HepG2 (cell line): Measurements from ENCODE around the gene CUL1. TPM values are rescaled to one million over a fixed set of nuclear protein-coding genes. Genes with fewer than 3 reads are reported as not detected.

ENCODE experiments used
- ATAC-seq: fragments of 200-7000 bp; cut with Tn5 transposase; 3 replicates; pipeline ENCODE4 v1.9.1; 2020; ENCODE audit warnings: mild to moderate bottlenecking, moderate library complexity
- BruUV-seq: library from RNA; stranded (reverse); fragments of 400-500 nt; replicated peaks from 2 replicates; lab custom pipeline; 2021; lab: Mats Ljungman, UMichigan
- CTCF ChIA-PET: fragments of 300-600 bp; formaldehyde crosslinking; extraction: SDS; loops from one replicate; lab custom pipeline; 2021; ENCODE audit warnings: low total read pairs, inconsistent platforms, low intra/inter-chr PET ratio; lab: Yijun Ruan, JAX
- POLR2A ChIA-PET: fragments of 350-600 bp; sonication (Branson Sonifier 250); formaldehyde crosslinking; loops from one replicate; lab custom pipeline; 2020; ENCODE audit warnings: antibody characterized with exemption, inconsistent platforms; lab: Yijun Ruan, JAX
- DNase-seq: peaks from one replicate; pipeline ENCODE4 v3.0.0-alpha.2; 2015; ENCODE audit warnings: low spot score
- FAIRE-seq: peaks from 3 replicates; lab custom pipeline; 2011; peaks lifted over from hg19 to GRCh38; lab: Jason Lieb, UNC
- H2AFZ ChIP-seq: one replicate; pipeline ENCODE4 v1.6.1; 2011; ENCODE audit warnings: low read length, inconsistent platforms
- H3K27ac ChIP-seq: fragments of 300-600 bp; 3 replicates; pipeline ENCODE4 v1.8.0; 2011; ENCODE audit warnings: mixed run types, mild to moderate bottlenecking, mixed read lengths, low read length, inconsistent platforms; ENCODE audit not compliant: insufficient read depth; ENCODE audit errors: extremely low read length
- H3K27me3 ChIP-seq, 2 experiments: fragments of 200-600 bp in 1 of 2; 2 replicates in 1 of 2; 3 replicates in 1 of 2; pipeline versions ENCODE4 v1.6.0 to v1.8.0; 2011; ENCODE audit warnings: low read length in 2 of 2, mild to moderate bottlenecking in 2 of 2, moderate library complexity in 2 of 2, inconsistent platforms in 1 of 2; ENCODE audit not compliant: insufficient read depth in 2 of 2, control insufficient read depth in 1 of 2
- H3K36me3 ChIP-seq, 2 experiments: fragments of 200-600 bp in 1 of 2; replicated peaks in 1 of 2; 2 replicates in 1 of 2; 3 replicates in 1 of 2; pipeline versions ENCODE4 v1.5.1 to v1.8.0; 2011; ENCODE audit warnings: low read length in 2 of 2, inconsistent platforms in 1 of 2; ENCODE audit not compliant: insufficient read depth in 2 of 2, control insufficient read depth in 1 of 2
- H3K4me1 ChIP-seq: 2 replicates; pipeline ENCODE4 v1.5.1; 2012; ENCODE audit warnings: low read length, inconsistent platforms; ENCODE audit not compliant: insufficient read depth
- H3K4me2 ChIP-seq: 2 replicates; pipeline ENCODE4 v1.6.0; 2011; ENCODE audit warnings: low read depth, low read length, inconsistent platforms
- H3K4me3 ChIP-seq, 3 experiments: fragments of 200-600 bp in 1 of 3; sonication (generic), shearing (Covaris generic) in 1 of 3; replicated peaks in 1 of 3; 2 replicates each; pipeline ENCODE4 v1.5.1; 2011 to 2016; ENCODE audit warnings: low read length in 3 of 3, inconsistent platforms in 2 of 3, low read depth in 2 of 3, mild to moderate bottlenecking in 2 of 3, control low read depth in 1 of 3, mixed read lengths in 1 of 3; ENCODE audit not compliant: insufficient read depth in 1 of 3
- H3K79me2 ChIP-seq: one replicate; pipeline ENCODE4 v1.6.1; 2011; ENCODE audit warnings: low read length, inconsistent platforms; ENCODE audit not compliant: insufficient read depth
- H3K9ac ChIP-seq: 2 replicates; pipeline ENCODE4 v1.6.0; 2011; ENCODE audit warnings: mild to moderate bottlenecking, low read depth, low read length, inconsistent platforms; ENCODE audit not compliant: insufficient read depth
- H3K9me3 ChIP-seq: 2 replicates; pipeline ENCODE4 v1.5.1; 2012; ENCODE audit warnings: mild to moderate bottlenecking, low read length
- H4K20me1 ChIP-seq: 2 replicates; pipeline ENCODE4 v1.6.0; 2011; ENCODE audit warnings: inconsistent platforms, mild to moderate bottlenecking, low read length, moderate library complexity; ENCODE audit not compliant: insufficient read depth
- AGO2 ChIP-seq: fragments of 200-400 bp; formaldehyde crosslinking; optimal IDR thresholded peaks from 2 replicates; pipeline ENCODE3; 2017; ENCODE audit warnings: mild to moderate bottlenecking, low read depth, low read length, moderate library complexity
- ELF1 ChIP-seq: sonication (generic); formaldehyde crosslinking; IDR thresholded peaks from 2 replicates; pipeline ENCODE4 v1.4.0; 2020; ENCODE audit warnings: missing genetic modification reagents
- RBM22 ChIP-seq: fragments of 200-400 bp; formaldehyde crosslinking; optimal IDR thresholded peaks from 2 replicates; pipeline ENCODE3; 2017; ENCODE audit warnings: mild to moderate bottlenecking, low read length, moderate library complexity
- SIN3A ChIP-seq: IDR thresholded peaks from 2 replicates; pipeline ENCODE4 v1.6.1; 2011; ENCODE audit warnings: low read depth, mild to moderate bottlenecking, control low read depth, low read length, borderline replicate concordance
- ZBTB33 ChIP-seq: sonication (generic); formaldehyde crosslinking; IDR thresholded peaks from 2 replicates; pipeline ENCODE4 v1.4.0; 2020; ENCODE audit warnings: missing genetic modification reagents
- ZNF143 ChIP-seq: sonication (generic); formaldehyde crosslinking; IDR thresholded peaks from 2 replicates; pipeline ENCODE4 v1.4.0; 2020; ENCODE audit warnings: missing genetic modification reagents
- ZNF17 ChIP-seq: sonication (generic); formaldehyde crosslinking; IDR thresholded peaks from 2 replicates; pipeline ENCODE4 v1.5.0; 2020; ENCODE audit warnings: mild to moderate bottlenecking, missing genetic modification reagents
- ZNF432 ChIP-seq: sonication (generic); formaldehyde crosslinking; IDR thresholded peaks from 2 replicates; pipeline ENCODE4 v1.5.0; 2020; ENCODE audit warnings: missing genetic modification reagents, mild to moderate bottlenecking, borderline replicate concordance
- ZNF577 ChIP-seq: sonication (generic); formaldehyde crosslinking; IDR thresholded peaks from 2 replicates; pipeline ENCODE4 v1.4.0; 2020; ENCODE audit warnings: mild to moderate bottlenecking, low read depth, missing genetic modification reagents, borderline replicate concordance
- ZNF687 ChIP-seq: sonication (generic); formaldehyde crosslinking; IDR thresholded peaks from 2 replicates; pipeline ENCODE4 v1.5.1; 2020; ENCODE audit warnings: mild to moderate bottlenecking, missing genetic modification reagents, moderate library complexity
- ZSCAN12 ChIP-seq: sonication (generic); formaldehyde crosslinking; IDR thresholded peaks from 2 replicates; pipeline ENCODE4 v1.9.0; 2021; ENCODE audit warnings: mild to moderate bottlenecking, missing genetic modification reagents
- ZSCAN31 ChIP-seq: sonication (generic); formaldehyde crosslinking; IDR thresholded peaks from 2 replicates; pipeline ENCODE4 v1.5.0; 2020; ENCODE audit warnings: low read depth, mild to moderate bottlenecking, missing genetic modification reagents
- WGBS: methylation state at CpG from one replicate; pipeline ENCODE4 v1.1.6; 2017; ENCODE audit warnings: low lambda C conversion rate; 5-methylcytosine and 5-hydroxymethylcytosine counted together
- in situ Hi-C: cut with HindIII; loops from 2 replicates; pipeline ENCODE4 v1.10.0; 2017; ENCODE audit warnings: low pct_unique_long_range_greater_than_20kb; ENCODE audit not compliant: extremely low pct_ligation_motif_present
- intact Hi-C: fragments of 100-400 bp; cut with micrococcal nuclease; formaldehyde crosslinking; loops from one replicate; pipeline ENCODE4 v1.10.0; 2022; ENCODE audit not compliant: unreplicated experiment
- polyA plus RNA-seq, 8 experiments: library from polyadenylated mRNA; depleted of rRNA in 3 of 8; stranded (reverse) in 7 of 8; unstranded in 1 of 8; fragments of >200 nt; fragmentation: Illumina TruSeq in 4 of 8; extraction: Trizol in 4 of 8; gene quantifications; 2 replicates each; pipeline versions ENCODE4 v1.2.1 to v1.2.3, GENCODE V29; 2011 to 2016; ENCODE audit warnings: low read depth in 4 of 8, missing spikeins in 1 of 8, mixed read lengths in 1 of 8; ENCODE audit not compliant: insufficient read depth in 1 of 8
- total RNA-seq, 5 experiments: library from RNA; depleted of rRNA; stranded (reverse); fragments of >200 nt; fragmentation: Illumina TruSeq; extraction: Trizol; gene quantifications; 2 replicates each; pipeline ENCODE4 v1.2.3, GENCODE V29; 2016; ENCODE audit warnings: low read depth in 1 of 5
- TF ChIP-seq, protein P1 (sequence below): IDR thresholded peaks from 2 replicates; pipeline ENCODE4 v1.6.1; 2016

The CUL1 gene
- total and polyA plus RNA-seq, 2 of the 13 experiments (the other 11 are each of a cell fraction or from before 2014, with no cell fraction given): 30.1 to 45.9 TPM

DNA sequence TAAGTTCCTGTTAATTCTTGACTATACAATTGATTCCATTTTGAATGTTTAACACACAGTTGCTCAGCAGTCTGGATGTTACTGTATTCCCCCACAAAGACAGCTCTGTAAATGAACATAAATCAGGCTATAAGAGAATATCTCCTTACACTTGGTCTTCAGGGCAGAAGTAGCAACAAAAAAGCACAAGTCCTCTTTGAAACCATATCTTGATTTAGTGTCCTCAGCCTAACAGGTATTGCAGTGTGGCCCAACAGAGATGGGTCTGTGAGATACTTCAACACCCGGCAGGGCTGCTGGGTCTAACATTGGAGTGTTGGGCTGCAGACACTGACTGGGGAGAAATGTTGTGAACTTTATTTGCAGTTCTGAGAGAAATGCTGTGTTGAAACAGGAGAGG, 75.8 kb downstream of the CUL1 start (continued):
- TF ChIP-seq, protein P1, sequence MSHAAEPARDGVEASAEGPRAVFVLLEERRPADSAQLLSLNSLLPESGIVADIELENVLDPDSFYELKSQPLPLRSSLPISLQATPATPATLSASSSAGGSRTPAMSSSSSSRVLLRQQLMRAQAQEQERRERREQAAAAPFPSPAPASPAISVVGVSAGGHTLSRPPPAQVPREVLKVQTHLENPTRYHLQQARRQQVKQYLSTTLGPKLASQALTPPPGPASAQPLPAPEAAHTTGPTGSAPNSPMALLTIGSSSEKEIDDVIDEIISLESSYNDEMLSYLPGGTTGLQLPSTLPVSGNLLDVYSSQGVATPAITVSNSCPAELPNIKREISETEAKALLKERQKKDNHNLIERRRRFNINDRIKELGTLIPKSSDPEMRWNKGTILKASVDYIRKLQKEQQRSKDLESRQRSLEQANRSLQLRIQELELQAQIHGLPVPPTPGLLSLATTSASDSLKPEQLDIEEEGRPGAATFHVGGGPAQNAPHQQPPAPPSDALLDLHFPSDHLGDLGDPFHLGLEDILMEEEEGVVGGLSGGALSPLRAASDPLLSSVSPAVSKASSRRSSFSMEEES (CRISPR knock-in tag): no peak
- TF ChIP-seq ZNF432 (CRISPR knock-in tag) (no peak), ELF1 (no peak), SIN3A (no peak), ZSCAN12 (no peak), ZNF17 (no peak), ZNF143 (CRISPR knock-in tag) (no peak), ZSCAN31 (CRISPR knock-in tag) (no peak)

DNA sequence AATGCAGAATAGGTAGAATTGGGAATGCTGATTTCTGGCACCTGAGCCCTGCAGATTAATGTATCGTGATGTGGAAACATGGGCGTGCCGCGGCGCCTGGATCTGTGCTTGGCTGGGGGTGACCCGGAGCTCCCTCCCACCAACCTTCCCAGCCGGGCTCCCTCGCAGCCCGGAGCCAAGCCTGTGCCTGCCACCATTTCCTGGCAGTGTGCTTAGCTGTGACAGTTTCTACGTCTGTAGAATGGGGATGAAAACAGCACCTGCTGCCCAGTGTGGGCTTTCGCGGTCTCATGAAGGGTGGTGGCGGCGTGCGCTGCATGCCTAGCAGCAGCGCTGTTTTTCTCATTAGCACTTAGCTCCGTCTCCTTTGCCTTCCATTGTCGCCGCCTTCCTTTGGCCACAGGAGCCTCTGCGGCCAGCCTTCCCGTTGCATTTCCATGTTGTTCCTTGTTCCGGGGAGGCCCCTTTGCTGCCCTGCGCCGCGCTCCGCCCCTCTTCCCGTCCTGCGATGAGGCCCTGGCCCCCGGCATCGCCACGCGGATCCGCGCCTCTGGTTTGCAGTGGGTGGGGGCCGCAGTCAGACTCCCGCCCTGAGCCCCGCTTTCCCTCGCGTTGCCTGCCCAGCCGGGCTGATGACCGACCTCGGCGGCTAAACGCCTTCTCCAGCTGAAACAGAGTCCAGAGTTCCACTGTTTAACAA, 84.2 kb downstream of the CUL1 start:
- Histone ChIP-seq H4K20me1 (no peaks in the 10 kb centered on the region), H3K27ac (no peak overlapping the region), H2AFZ (no peak overlapping the region), H3K4me3 (no peak overlapping the region), H3K9ac (no peak overlapping the region), H3K9me3 (no peaks in the 10 kb centered on the region), H3K4me2 (no peak overlapping the region), H3K36me3 (peaks cover 19 to 81% of the 10 kb centered on the region in 2 experiments), H3K79me2 (no peaks in the 10 kb centered on the region), H3K27me3 (no peaks in the 10 kb centered on the region), H3K4me1 (no peaks in the 10 kb centered on the region)
- no TSS peak for BruUV-seq
- POLR2A ChIA-PET: no interaction called here
- CTCF ChIA-PET: no interaction called here
- DNase-seq (no peak), FAIRE-seq (no peak), ATAC-seq (no peak)
- TF ChIP-seq ZBTB33 (CRISPR knock-in tag): peak; percentile 40; the same call in 1 of the 2 replicates
- TF ChIP-seq ZNF687 (CRISPR knock-in tag): peak; percentile 19; the same call in 1 of the 2 replicates
- TF ChIP-seq RBM22: peak; percentile 57
- no peak for TF ChIP-seq ZNF577 (CRISPR knock-in tag)
- TF ChIP-seq AGO2: peak; percentile 47
- in situ Hi-C loops: no loop called here
- intact Hi-C loops: no loop called here
- WGBS: 97% methylated on average over 43 of the region's 44 CpGs
